LNCAP (cell line): ENCODE results near the gene FAM124A.

Source experiments
- CTCF ChIP-seq: fragments of 450-650 bp; IDR thresholded peaks from 2 replicates; pipeline ENCODE4 v1.5.1; 2017; ENCODE audit warnings: mild to moderate bottlenecking

FAM124A gene

GRCh38 chr13:51266642-51267041, 44.4 kb downstream of the FAM124A start:
- TF ChIP-seq CTCF = no peak

GRCh38 chr13:51267622-51268021, 45.4 kb downstream of the FAM124A start:
- TF ChIP-seq CTCF = no peak

- no peak for TF ChIP-seq CTCF
These were observed 46.8 kb downstream of the FAM124A start for GRCh38 chr13:51269039-51269438.

- no peak for TF ChIP-seq CTCF
These were observed 48.6 kb downstream of the FAM124A start for GRCh38 chr13:51270623-51271415.

- no peak for TF ChIP-seq CTCF
These were observed 49.4 kb downstream of the FAM124A start for GRCh38 chr13:51271528-51272085.

- TF ChIP-seq CTCF = no peak
These were observed 52.9 kb downstream of the FAM124A start for GRCh38 chr13:51275101-51275500.

GRCh38 chr13:51276636-51277035, 54.4 kb downstream of the FAM124A start:
- TF ChIP-seq CTCF = no peak
